Thoracic aorta (tissue), 2 donors: ENCODE results near the gene PTPRN2. TPM values are rescaled to one million over a fixed set of nuclear protein-coding genes. Genes with fewer than 3 reads are reported as not detected.

Experiments used
- ATAC-seq: fragments of 150-250 bp; one replicate; pipeline ENCODE4 v1.8.0; 2017; ENCODE audit warnings: low read depth; ENCODE audit not compliant: insufficient number of reproducible peaks, low FRiP score
- DNase-seq: peaks from one replicate; pipeline ENCODE4 v3.0.0-alpha.2; 2020; ENCODE audit warnings: low spot score
- H3K27ac ChIP-seq, 2 donors: fragments of 200-600 bp; sonication (generic); 1 replicate in 1 of 2; 2 replicates in 1 of 2; pipeline ENCODE4 v1.5.1; 2016; ENCODE audit warnings: mild to moderate bottlenecking in 2 of 2, moderate library complexity in 2 of 2
- H3K27me3 ChIP-seq: fragments of 200-600 bp; sonication (generic); replicated peaks from 2 replicates; pipeline ENCODE4 v1.6.0; 2016; ENCODE audit warnings: mild to moderate bottlenecking; ENCODE audit not compliant: insufficient read depth
- H3K36me3 ChIP-seq: fragments of 200-600 bp; sonication (generic); one replicate; pipeline ENCODE4 v1.5.1; 2016
- H3K4me1 ChIP-seq, 2 donors: fragments of 200-600 bp; sonication (generic); 1 replicate in 1 of 2; 2 replicates in 1 of 2; pipeline versions ENCODE4 v1.5.1 to v1.6.0; 2016; ENCODE audit warnings: low read depth in 2 of 2, mild to moderate bottlenecking in 1 of 2; ENCODE audit not compliant: control insufficient read depth in 1 of 2
- H3K4me3 ChIP-seq: fragments of 200-600 bp; sonication (generic); 2 replicates; pipeline ENCODE4 v1.5.1; 2016; ENCODE audit warnings: mild to moderate bottlenecking
- H3K9me3 ChIP-seq: fragments of 200-600 bp; sonication (generic); 2 replicates; pipeline ENCODE4 v1.5.1; 2016
- CTCF ChIP-seq: fragments of 200-600 bp; sonication (generic); IDR thresholded peaks from one replicate; pipeline ENCODE4 v1.5.1; 2019; ENCODE audit warnings: antibody characterized with exemption
- total RNA-seq, 2 donors: library from RNA; depleted of rRNA; stranded (reverse); fragments of >200 nt; gene quantifications; one replicate each; pipeline versions ENCODE4 v1.1.0 to v1.2.3, GENCODE V29; 2016

Gene PTPRN2
- total RNA-seq, 2 donors from 2014 or later, result 2.2 to 3.1 TPM

DNA sequence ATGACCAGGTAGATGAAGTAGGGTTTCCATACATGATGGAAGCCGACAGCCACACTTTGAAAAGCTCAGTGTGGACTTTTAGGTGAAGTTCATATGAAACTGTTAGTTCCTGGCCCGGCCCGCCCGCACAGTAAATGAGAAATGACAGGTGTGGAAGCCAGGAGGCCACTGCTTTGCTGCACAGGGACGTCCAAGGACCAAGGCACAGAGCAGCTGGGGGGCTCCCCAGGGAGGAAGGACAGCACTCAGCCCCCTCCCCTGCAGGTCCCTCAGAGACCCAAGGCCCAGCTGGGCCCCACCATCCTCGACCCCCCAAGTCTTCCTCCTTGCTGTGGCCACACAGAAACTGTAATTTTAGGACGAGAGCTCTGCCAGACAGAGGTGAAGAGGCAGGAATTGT is 219.2 kb downstream of the PTPRN2 start:
- H3K27me3 ChIP-seq, result no peaks in the 10 kb centered on the region
- no peaks in the 10 kb centered on the region for H3K4me1 ChIP-seq
- no peak overlapping the region for H3K27ac ChIP-seq
- no peaks in the 10 kb centered on the region for H3K36me3 ChIP-seq
- no peaks in the 10 kb centered on the region for H3K9me3 ChIP-seq
- no peak overlapping the region for H3K4me3 ChIP-seq
- ATAC-seq (no peak), DNase-seq (no peak)
- no peak for TF ChIP-seq CTCF

- no peak overlapping the region for H3K4me3 ChIP-seq
- no peaks in the 10 kb centered on the region for H3K36me3 ChIP-seq
- H3K27ac ChIP-seq, result no peak overlapping the region
- H3K9me3 ChIP-seq, result no peaks in the 10 kb centered on the region
- H3K4me1 ChIP-seq, result no peaks in the 10 kb centered on the region
- no peaks in the 10 kb centered on the region for H3K27me3 ChIP-seq
- ATAC-seq (no peak), DNase-seq (no peak)
- no peak for TF ChIP-seq CTCF
Measured at GRCh38 chr7:158367634-158367982, 220.0 kb downstream of the PTPRN2 start.

DNA sequence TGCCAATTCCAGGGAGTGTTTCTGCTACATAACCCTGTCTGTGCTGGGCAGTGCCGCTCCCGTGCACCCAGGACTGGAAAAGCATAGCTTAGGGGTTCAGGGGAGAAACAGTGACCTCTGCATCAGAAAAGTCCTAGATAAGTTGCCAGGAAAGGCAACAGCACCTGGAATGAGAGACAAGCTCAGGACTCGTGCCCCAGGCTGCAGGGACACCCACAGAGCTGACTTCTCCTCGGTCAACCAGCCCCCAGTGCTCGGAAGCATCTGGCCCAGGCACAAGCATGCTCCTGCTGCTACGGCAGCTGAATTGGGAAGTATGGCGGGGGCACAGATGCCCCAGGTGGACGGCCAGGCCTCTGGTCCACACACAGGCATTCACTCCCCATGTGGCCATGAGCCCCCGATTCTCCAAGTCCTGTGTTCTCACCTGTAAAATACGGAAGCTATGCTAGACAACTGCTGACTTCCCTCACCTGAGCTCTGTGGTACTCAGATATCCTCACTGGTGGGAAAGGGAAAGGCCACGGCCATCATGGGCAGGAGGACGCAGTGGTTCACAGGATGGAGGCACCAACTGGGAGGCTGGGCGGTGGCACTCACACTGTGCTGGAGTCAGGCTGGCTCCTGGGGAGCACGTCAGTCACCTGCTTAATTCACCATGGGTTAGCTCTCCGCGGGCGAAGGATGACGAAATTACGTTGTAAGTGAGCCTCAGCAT is 220.5 kb downstream of the PTPRN2 start:
- TF ChIP-seq CTCF, result no peak
- Histone ChIP-seq H3K4me1 (no peaks in the 10 kb centered on the region), H3K36me3 (no peaks in the 10 kb centered on the region), H3K27me3 (no peaks in the 10 kb centered on the region), H3K9me3 (no peaks in the 10 kb centered on the region), H3K27ac (no peak overlapping the region), H3K4me3 (no peak overlapping the region)
- ATAC-seq (no peak), DNase-seq (no peak)

- no peak overlapping the region for H3K4me3 ChIP-seq
- DNase-seq, result no peak
- no peak overlapping the region for H3K27ac ChIP-seq
- H3K27me3 ChIP-seq, result no peaks in the 10 kb centered on the region
- H3K4me1 ChIP-seq, result no peaks in the 10 kb centered on the region
- ATAC-seq, result no peak
- no peaks in the 10 kb centered on the region for H3K9me3 ChIP-seq
- no peak for TF ChIP-seq CTCF
- no peaks in the 10 kb centered on the region for H3K36me3 ChIP-seq
Measured at GRCh38 chr7:158366346-158366745, 221.3 kb downstream of the PTPRN2 start.

- TF ChIP-seq CTCF, result no peak
- Histone ChIP-seq H3K4me3 (no peak overlapping the region), H3K36me3 (no peaks in the 10 kb centered on the region), H3K4me1 (no peaks in the 10 kb centered on the region), H3K27me3 (no peaks in the 10 kb centered on the region), H3K9me3 (no peaks in the 10 kb centered on the region), H3K27ac (no peak overlapping the region)
- ATAC-seq (no peak), DNase-seq (no peak)
Measured at GRCh38 chr7:158365267-158365666, 222.4 kb downstream of the PTPRN2 start.
